ENCODE results near the gene PNLIPRP3. TPM values are rescaled to one million over a fixed set of nuclear protein-coding genes. Genes with fewer than 3 reads are reported as not detected.
"Not testable (repeated sequence)": the region's sequence is repeated elsewhere in the genome, so short reads cannot be mapped to it uniquely, and the experiment has no call there.

PNLIPRP3 gene
- total RNA-seq, result not detected in 2 replicates

- ChIA-PET POLR2A (no interaction called here), CTCF (no interaction called here)
- TF ChIP-seq CTCF (IDR thresholded peaks at IDR 0.05), result no peak
- no peaks in the 10 kb centered on the region for H3K4me1 Mint-ChIP-seq
- no peak within 1 kb of the TSS for H3K27ac Mint-ChIP-seq
- no peaks in the 10 kb centered on the region for H3K36me3 Mint-ChIP-seq (ENCODE audit: low read depth)
- ATAC-seq (ENCODE audit: low read depth) (no peak), DNase-seq (no peak)
- H3K27me3 Mint-ChIP-seq, result no peaks in the 10 kb centered on the region
- no peak within 1 kb of the TSS for H3K4me3 Mint-ChIP-seq
- H3K9me3 Mint-ChIP-seq, result no peaks in the 10 kb centered on the region
- intact Hi-C loops (cut with micrococcal nuclease), result no loop called here
Measured at GRCh38 chr10:116427671-116428070, at the start of gene PNLIPRP3. Gene PNLIPRP3 (plus strand): TSS chr10:116427847. CDS start chr10:116428013, 166 bp downstream.

- ChIA-PET CTCF (no interaction called here), POLR2A (no interaction called here)
- intact Hi-C loops (cut with micrococcal nuclease), result loop anchor here (5.0 to 10.0 kb wide), 2 partner anchors 585 to 1827 kb away; no protein-coding TSS in a partner anchor
- H3K4me3 Mint-ChIP-seq, result no peak overlapping the region
- H3K27me3 Mint-ChIP-seq, result no peaks in the 10 kb centered on the region
- ATAC-seq (ENCODE audit: low read depth), result no peak
- no peaks in the 10 kb centered on the region for H3K36me3 Mint-ChIP-seq (ENCODE audit: low read depth)
- no peak for DNase-seq
- H3K4me1 Mint-ChIP-seq, result no peaks in the 10 kb centered on the region
- no peak for TF ChIP-seq CTCF (IDR thresholded peaks at IDR 0.05)
- no peak overlapping the region for H3K27ac Mint-ChIP-seq
- no peaks in the 10 kb centered on the region for H3K9me3 Mint-ChIP-seq
Measured at GRCh38 chr10:116382290-116382689, 45.4 kb upstream of the PNLIPRP3 start.

GRCh38 chr10:116385311-116385710 is 42.3 kb upstream of the PNLIPRP3 start:
- Mint-ChIP-seq H3K27ac (no peak overlapping the region), H3K4me1 (no peaks in the 10 kb centered on the region), H3K27me3 (no peaks in the 10 kb centered on the region), H3K9me3 (no peaks in the 10 kb centered on the region), H3K36me3 (ENCODE audit: low read depth) (no peaks in the 10 kb centered on the region), H3K4me3 (no peak overlapping the region)
- POLR2A ChIA-PET, result no interaction called here
- no peak for TF ChIP-seq CTCF (IDR thresholded peaks at IDR 0.05)
- ATAC-seq (ENCODE audit: low read depth), result no peak
- no peak for DNase-seq
- CTCF ChIA-PET, result interaction anchor here (1.0 kb wide), 1 partner anchor 1214 kb away, joined by 5 read pairs; no protein-coding TSS in a partner anchor
- intact Hi-C loops (cut with micrococcal nuclease), result loop anchor here (10.0 kb wide), 1 partner anchor 1831 kb away; no protein-coding TSS in a partner anchor

- ATAC-seq (ENCODE audit: low read depth) (no peak), DNase-seq (no peak)
- intact Hi-C loops (cut with micrococcal nuclease), result loop anchor here (2.0 to 10.0 kb wide), 2 partner anchors 1215 to 1831 kb away; no protein-coding TSS in a partner anchor
- Mint-ChIP-seq H3K27me3 (no peaks in the 10 kb centered on the region), H3K9me3 (no peaks in the 10 kb centered on the region), H3K27ac (no peak overlapping the region), H3K4me3 (no peak overlapping the region), H3K4me1 (no peaks in the 10 kb centered on the region), H3K36me3 (ENCODE audit: low read depth) (no peaks in the 10 kb centered on the region)
- POLR2A ChIA-PET, result no interaction called here
- no peak for TF ChIP-seq CTCF (IDR thresholded peaks at IDR 0.05)
- CTCF ChIA-PET, result interaction anchor here (1.0 kb wide), 1 partner anchor 1215 kb away, joined by 5 read pairs; no protein-coding TSS in a partner anchor
Measured at GRCh38 chr10:116385994-116386809, 41.4 kb upstream of the PNLIPRP3 start.

GRCh38 chr10:116393246-116393831 is 34.3 kb upstream of the PNLIPRP3 start:
- H3K4me1 Mint-ChIP-seq; intact Hi-C loops (cut with micrococcal nuclease); CTCF ChIA-PET; H3K4me3 Mint-ChIP-seq; H3K27me3 Mint-ChIP-seq; POLR2A ChIA-PET; H3K9me3 Mint-ChIP-seq; H3K27ac Mint-ChIP-seq; DNase-seq; H3K36me3 Mint-ChIP-seq (ENCODE audit: low read depth); ATAC-seq (ENCODE audit: low read depth): not testable (repeated sequence)

Measured in activated B cell treated with CpG ODN at 0.5 μM for 24 hours (primary cell).